Renal cortex interstitium (tissue), 15 donors: ENCODE results near the gene LIN54. TPM values are rescaled to one million over a fixed set of nuclear protein-coding genes. Genes with fewer than 3 reads are reported as not detected.
"Not testable (repeated sequence)": the region's sequence is repeated elsewhere in the genome, so short reads cannot be mapped to it uniquely, and the experiment has no call there.

Source experiments
- DNase-seq, 11 donors: peaks; one replicate each; pipeline ENCODE4 v3.0.0-alpha.2; 2013; ENCODE audit warnings: low read depth in 9 of 11, low spot score in 4 of 11; ENCODE audit errors: extremely low read depth in 1 of 11
- long read RNA-seq, 16 experiments: transcript quantifications; one replicate each; lab custom pipeline, GENCODE V29; 2026
- polyA plus RNA-seq, 3 donors: library from polyadenylated mRNA; unstranded; fragments of 120-200 nt; gene quantifications; one replicate each; pipeline ENCODE4 v1.2.1, GENCODE V29; 2013; ENCODE audit not compliant: insufficient read length in 3 of 3

Gene LIN54
- 10 to 100 TPM; 13.8 to 18.1 (median 14.7) TPM for polyA plus RNA-seq
- long read RNA-seq, donor 1, full-length matches to known transcripts = 2 of 2 reads
- long read RNA-seq, donor 1, partial matches to known transcripts = 0 of 2 reads
- long read RNA-seq, donor 1, other reads (novel, unspliced or antisense) = 0 of 2 reads
- long read RNA-seq, donor 2 = 0 reads
- long read RNA-seq, donor 3, partial matches to known transcripts = 0 of 1 reads
- long read RNA-seq, donor 3, other reads (novel, unspliced or antisense) = 0 of 1 reads
- long read RNA-seq, donor 4 = 0 reads
- long read RNA-seq, donor 5 = 0 reads
- long read RNA-seq, donor 6 = 0 reads
- long read RNA-seq, donor 7, full-length matches to known transcripts = 2 of 2 reads
- long read RNA-seq, donor 7, partial matches to known transcripts = 0 of 2 reads
- long read RNA-seq, donor 7, other reads (novel, unspliced or antisense) = 0 of 2 reads
- long read RNA-seq, donor 8 = 0 reads
- long read RNA-seq, donor 9, partial matches to known transcripts = 7 of 7 reads
- long read RNA-seq, donor 9, other reads (novel, unspliced or antisense) = 0 of 7 reads
- long read RNA-seq, donor 10 = 0 reads
- long read RNA-seq, donor 11 = 0 reads
- long read RNA-seq, donor 12 = 0 reads
- long read RNA-seq, donor 13 = 0 reads
- long read RNA-seq, donor 14 = 0 reads
- long read RNA-seq, donor 15 = 0 reads
- long read RNA-seq, donor 16, full-length matches to known transcripts = 3 of 9 reads
- long read RNA-seq, donor 16, partial matches to known transcripts = 6 of 9 reads
- long read RNA-seq, donor 16, other reads (novel, unspliced or antisense) = 0 of 9 reads

DNA sequence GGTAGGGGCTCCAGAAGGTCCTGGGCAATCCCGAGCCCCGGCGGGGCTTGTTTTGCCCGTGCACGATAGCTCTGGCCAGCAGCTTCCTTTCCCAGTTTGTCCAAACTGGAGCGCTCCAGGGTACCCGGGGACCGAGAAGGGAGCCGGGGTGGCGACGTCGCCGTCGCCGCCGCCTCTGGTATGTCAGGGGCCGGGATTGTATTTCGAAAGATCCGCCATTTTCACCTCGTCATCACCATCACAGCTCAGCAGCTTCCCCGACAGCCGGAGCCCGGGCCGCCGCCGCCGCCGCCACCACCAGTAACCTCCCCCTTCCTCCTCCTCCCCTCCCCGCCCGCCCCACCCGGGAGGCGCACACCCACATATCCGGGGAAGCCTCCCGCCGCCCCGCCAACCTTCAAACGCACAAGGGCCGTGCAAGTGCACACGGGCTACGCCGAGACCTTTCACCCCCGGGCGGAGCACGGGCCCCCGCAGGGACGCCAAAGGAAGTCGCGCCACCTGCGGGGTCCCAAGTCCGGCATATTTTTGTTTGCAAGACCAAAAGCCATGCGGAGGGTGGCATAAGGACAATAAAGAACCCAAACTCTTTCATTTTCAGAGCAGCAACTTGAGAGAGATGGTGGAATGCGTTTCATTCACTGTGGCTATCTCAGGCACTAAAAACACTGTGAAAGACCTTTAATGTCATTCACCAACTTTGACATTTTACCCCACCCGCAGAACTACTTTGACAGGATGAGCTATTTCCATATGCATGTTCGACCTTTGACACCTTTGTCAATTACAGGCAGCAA, at the start of gene LIN54:
Gene LIN54, minus strand, starts transcription at position 302 of the 797 bp plus-strand sequence. CDS start 25,979 bp downstream, outside the sequence.
- peak in 5 of 11 donors; percentile 33 to 64 (median 56) for DNase-seq

DNA sequence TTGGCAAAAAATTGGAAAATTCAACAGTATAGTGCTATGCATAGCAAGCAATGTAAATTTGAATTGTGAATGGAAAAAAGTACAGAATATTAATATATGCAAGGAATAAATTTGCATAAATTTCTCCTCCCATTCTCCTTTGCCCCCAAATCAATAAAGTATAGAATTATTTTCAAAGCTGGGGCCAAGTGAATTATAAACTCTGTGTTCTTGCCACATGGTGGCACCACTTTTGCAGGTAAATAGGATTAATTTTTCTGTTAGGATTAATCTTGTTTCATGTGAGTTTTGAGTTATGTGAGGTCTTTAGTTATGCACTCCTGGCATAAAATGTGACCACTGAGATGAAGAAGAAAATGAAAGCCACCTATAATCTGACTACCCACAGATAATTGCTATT, 44.3 kb upstream of the LIN54 start:
- no peak for DNase-seq

DNA sequence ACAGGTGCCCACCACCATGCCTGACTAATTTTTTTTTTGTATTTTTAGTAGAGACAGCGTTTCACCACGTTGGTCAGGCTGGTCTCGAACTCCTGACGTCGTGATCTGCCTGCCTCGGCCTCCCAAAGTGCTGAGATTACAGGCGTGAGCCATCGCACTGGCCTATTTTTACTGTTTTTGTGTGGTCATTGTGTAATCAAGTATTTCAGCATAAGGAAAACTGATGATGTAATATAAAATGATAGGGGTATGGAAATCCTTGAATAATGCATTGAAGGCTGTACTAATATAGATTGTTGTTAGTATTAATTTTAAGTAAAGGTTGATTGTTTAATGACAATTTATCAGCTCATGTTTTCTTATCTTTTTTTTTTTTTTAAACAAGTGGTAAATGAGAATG, 38.2 kb upstream of the LIN54 start:
- DNase-seq = not testable (repeated sequence)

DNA sequence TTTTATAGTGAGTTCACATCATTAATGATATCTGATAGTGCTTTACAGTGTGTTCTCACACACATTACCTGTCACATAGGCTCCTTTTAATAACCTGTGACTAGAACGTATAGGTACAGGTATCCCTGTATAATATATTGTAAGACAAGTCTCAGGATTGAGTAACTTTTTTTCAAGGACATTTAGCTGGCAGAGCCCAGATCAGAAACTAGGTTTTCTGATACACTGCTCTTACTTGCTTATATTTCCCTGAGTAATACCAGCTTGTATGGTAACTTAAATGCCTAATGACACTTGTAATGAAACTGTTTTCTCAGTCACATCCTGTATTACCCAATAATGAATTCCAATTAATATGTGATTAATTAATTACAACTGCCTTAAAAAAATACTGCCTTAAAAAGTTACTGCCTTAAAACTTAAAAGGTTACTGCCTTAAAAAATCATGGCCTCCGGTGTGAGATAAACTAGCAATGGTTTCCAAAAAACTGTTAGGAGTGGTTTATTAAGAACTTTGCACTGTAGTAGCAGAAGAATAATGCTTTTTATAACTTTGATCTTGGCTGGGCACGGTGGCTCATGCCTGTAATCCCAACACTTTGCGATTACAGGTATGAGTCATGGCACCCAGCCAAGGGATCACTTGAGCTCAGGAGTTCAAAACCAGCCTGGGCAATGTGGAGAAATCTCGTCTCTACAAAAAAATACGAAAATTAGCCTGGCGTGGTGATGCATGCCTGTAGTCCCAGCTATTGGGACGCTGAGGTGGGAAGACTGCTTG, 36.3 kb upstream of the LIN54 start:
- no peak for DNase-seq

DNA sequence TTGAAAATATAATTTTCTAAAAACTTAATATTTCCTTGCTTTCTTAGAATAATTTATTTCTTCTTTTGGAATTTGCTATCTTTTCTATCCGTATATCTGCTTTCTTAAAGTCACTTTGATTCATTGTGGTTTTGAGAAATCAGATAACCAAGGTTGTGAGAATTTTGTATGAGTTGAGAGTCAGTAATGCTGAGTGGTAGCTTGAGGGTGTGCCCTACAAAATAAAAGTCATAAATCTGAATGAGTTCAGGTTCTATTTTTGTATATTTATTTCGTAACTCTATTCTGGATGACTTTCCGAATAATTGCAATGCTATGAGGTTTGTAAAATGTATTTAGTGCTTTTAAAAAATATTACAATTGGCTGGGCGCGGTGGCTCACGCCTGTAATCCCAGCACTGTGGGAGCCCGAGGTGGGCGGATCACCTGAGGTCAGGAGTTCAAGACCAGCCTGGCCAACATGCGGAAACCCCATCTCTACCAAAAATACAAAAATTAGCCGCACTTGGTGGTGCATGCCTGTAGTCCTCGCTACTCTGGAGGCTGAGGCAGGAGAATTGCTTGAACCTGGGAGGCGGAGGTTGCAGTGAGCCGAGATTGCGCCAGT, 33.3 kb upstream of the LIN54 start:
- DNase-seq = no peak

DNA sequence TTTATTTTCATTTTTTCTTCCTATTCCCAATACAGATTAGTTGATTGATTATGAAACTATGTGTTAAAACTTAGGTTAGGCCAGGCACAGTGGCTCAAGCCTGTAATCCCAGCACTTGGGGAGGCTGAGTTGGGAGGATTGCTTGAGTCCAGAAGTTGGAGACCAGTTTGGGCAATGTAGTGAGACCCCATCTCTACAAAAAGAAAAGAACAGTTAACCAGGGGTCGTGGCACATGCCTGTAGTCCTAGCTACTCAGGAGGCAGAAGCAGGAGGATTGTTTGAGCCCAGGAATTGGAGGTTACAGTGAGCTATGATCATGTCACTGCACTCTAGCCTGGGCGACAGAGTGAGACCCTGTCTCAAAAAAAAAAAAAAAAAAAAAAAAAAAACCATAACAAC, 32.5 kb upstream of the LIN54 start:
- DNase-seq = not testable (repeated sequence)

DNA sequence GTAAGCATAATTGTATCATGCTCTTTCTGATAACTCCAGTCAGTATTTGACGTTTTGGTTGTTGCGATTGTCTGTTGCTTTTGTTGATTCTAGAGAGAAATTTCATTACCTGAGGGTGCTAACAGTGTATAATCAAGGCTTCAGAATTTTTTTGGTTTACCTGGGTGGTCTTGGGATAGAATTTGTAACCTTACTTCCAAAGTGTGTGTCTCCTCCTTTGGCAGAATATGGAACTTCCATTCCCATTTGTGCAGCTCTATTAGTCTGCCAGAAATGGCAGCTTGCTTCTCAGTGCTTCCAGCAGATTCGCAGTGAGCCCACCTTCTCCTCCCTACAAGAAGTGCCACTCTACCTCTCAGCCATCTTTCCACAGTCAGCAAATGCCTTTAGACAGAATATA, 29.6 kb upstream of the LIN54 start:
- no peak for DNase-seq

DNA sequence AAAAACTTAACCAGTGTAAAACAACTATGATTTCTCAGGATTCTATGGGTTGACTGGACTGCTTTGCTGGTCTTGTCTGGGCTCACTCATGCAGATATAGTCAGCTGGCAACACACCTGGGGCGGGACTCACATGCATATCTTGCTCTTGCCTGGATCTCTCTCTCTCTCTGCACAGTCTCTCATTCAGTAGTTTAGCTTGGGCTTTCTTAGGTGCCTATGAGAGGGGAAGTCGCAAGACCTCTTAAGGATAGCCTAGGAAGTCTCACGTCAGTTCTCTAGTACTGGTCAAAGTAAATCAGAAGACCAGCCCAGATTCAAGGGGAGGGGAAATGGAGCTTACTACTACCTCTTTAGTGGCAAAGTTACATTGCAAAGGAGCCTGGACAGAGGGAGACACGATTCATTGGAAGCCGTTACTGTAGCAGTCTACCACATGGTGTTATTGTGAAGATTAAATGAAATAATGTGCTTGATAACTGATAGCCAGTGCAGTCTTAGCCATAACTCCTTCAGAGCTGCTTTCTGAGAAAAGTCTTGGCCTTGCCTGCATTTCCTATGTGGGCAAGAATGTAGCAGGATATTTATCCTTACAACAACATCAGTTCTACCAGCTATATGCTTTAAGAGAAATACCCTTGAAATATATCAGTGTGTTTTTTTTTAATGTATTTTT, 26.5 kb upstream of the LIN54 start:
- no peak for DNase-seq

DNA sequence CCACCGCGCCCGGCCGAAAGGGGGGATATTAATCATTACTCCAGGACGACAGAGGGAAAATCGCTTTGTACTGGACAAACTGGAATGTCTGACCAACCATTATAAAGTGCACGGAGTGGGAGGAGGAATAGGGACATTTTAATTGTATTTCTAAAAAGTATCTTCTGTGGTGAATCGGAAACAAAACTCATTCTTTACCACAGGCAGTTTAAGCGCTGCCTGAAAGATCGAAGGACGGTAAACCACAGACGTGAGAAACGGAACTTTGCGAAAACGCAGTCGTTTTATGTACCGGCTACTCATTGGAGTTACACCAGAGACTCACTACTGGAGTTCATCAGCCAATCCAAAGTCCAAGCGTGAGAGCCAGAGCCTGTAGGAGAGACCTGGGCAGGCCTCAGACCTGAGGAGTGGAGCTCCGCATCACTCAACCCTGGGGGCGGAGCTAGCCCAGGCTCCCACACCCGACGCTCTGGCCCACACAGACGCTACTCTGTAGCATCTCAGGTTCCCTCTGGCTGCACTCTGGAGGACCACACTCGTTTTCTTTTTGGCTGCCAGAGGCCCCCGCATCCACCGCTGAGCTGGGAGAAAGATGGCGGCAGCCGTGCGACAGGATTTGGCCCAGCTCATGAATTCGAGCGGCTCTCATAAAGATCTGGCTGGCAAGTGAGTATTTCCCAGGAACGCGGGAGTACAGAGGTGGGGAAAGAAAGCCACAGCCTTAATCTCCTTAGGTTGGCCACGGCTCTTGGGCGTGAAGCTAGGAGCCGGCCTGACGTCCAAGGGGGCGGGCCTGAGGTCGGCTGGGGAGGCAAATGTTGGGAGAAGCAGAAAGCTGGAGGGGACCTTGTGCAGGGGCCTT, 24.2 kb upstream of the LIN54 start, which contains the start of gene COPS4:
Gene COPS4, plus strand, starts transcription at position 554 of the 865 bp plus-strand sequence. Its CDS starts 42 bp downstream, at position 596.
- DNase-seq = peak; percentile 97 to 100 (median 99)

DNA sequence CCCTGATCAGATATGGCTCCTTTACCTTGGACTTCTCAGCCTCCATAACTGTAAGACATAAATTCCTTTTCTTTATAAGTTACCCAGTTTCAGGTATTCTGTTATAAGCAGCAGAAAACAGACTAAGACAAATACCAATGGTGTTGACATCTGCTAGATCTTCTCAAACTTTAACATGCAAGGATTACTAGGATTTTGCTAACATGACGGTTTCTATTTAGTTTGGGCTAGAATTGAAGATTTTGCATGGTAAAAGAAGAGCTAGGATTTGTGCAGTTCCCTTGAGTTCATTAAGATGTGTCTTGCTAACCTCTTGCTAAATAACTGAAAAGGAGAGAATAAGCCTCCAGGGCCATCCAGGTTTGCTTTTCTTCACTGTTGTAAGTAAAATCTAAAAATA, 19.1 kb upstream of the LIN54 start:
- DNase-seq = no peak

DNA sequence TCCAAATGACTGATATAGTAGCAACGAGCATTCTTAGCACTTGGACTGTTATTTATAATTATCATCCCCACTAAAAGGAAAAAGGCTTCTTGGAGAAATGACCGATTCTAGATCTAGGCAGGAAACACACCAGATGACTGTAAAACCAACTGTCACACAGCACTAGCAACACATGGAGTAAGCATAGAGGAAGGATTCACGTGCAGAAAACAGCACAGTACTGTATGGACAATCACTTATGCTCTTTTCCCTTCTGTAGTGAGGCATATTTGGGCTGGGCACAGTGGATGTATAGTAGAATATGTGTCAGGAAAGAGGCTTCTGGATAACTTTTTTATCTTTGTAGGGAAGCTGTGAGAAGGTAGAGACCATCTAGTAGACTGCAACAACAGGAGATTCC, 18.4 kb upstream of the LIN54 start:
- no peak for DNase-seq

DNA sequence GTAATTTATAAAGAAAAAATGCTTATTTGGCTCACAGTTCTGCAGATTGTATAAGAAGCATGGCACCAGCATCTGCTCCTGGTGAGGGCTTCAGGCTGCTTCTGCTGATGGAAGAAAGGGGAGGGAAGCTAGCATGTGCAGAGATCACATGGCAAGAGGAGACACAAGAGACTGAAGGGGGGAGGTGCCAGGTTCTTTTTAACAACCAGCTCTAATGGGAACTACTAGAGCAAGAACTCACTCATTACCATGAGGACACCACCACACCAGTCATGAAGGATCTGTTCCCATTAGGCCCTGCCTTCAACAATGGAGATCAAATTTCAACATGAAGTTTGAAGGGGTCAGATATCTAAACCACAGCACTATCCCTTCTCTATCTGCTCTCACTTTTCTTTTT, 14.9 kb upstream of the LIN54 start:
- no peak for DNase-seq

DNA sequence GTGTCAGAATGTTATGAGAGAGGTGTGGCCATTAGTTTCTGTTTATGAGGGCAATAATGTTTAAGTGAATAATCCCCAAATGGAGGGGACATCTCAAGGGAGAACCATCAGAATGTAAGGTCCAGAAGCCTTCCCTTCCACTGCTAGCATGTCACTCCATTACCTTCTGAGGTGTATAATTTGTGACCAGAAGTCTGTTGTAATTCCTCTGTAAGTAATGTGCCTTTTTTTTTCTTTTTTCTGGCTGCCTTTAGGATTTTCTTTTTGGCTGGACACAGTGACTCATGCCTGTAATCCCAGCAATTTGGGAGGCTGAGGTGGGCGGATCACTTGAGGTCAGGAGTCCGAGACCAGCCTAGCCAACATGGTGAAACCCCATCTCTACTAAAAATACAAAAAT, 13.6 kb upstream of the LIN54 start:
- no peak for DNase-seq

DNA sequence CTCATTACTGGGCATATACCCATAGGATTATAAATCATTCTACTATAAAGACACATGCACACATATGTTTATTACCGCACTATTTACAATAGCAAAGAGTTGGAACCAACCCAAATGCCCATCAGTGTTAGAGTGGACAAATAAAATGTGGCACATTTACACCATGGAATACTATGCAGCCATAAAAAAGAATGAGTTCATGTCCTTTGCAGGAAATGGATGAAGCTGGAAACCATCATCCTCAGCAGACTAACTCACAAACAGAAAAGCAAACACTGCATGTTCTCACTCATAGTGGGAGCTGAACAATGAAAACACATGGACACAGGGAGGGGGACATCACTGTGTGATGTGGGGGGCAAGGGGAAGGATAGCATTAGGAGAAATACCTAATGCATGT, 13.0 kb upstream of the LIN54 start:
- DNase-seq = not testable (repeated sequence)

DNA sequence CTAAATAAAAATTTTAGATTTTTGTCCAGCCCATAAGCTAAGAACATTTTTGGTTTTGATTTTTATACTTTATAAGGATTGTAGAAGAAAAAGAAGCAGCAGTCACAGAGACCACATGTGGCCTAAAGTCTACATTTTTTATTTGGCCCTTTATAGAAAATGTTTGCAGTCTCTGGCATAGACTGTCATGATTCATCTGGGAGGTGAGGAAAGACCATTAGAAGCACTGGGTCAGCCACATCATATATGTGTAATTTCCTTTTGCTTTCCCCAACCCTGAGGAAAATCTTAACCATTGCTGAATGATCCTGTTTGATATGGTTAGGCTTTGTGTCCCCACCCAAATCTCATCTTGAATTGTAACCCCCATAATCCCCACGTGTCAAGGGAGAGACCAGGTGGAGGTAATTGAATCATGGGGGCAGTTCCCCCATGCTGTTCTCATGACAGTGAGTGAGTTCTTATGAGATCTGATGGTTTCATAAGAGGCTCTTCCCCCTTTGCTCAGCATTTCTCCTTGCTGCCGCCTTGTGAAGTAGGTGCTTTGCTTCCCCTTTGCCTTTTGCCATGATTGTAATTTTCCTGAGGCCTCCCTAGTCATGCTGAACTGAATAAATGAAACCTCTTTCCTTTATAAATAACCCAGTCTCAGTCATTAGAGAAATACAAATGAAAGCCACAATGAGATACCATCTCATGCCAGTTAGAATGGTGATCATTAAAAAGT, 12.3 kb upstream of the LIN54 start:
- no peak for DNase-seq
